GM10248 (cell line): ENCODE data around the gene RERE.
"Not testable (repeated sequence)": the region's sequence is repeated elsewhere in the genome, so short reads cannot be mapped to it uniquely, and the experiment has no call there.

ENCODE experiments used
- CTCF ChIA-PET: fragments of 300-600 bp; sonication (Branson Sonifier 250); formaldehyde crosslinking; extraction: SDS; loops from one replicate; lab custom pipeline; 2021; ENCODE audit warnings: antibody characterized with exemption; lab: Yijun Ruan, JAX
- POLR2A ChIA-PET: fragments of 350-650 bp; sonication (Branson Sonifier 250); formaldehyde crosslinking; extraction: SDS; loops from one replicate; lab custom pipeline; 2020; ENCODE audit warnings: antibody characterized with exemption; lab: Yijun Ruan, JAX
- DNase-seq: peaks from one replicate; pipeline ENCODE4 v3.0.0; 2012; ENCODE audit errors: extremely low spot score
- TF ChIP-seq, protein P1 (sequence below): IDR thresholded peaks from 2 replicates; pipeline ENCODE4 v1.5.1; 2012; ENCODE audit warnings: mild to moderate bottlenecking, low read depth; ENCODE audit errors: extremely low read depth, missing control alignments, control extremely low read depth

Gene RERE

DNA sequence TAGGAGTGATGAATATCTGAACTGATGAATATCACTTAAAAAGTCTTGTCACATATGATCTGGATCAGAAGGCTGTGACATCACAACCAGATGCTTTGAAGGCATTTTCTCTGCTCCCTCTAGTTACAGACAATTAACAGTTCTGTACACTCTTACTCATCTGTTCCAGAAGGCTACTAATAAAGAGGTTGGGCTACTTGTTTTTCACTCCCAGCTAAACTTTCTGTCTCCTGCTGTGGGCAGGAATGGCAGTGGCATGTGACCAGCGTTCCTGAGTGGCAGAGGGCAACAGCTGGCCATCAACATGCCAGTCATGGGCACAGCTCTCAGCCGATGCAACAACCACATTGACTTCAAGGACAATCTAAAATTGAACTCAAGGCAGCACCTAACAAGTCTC is 432.9 kb downstream of the RERE start:
- ChIA-PET POLR2A (no interaction called here), CTCF (no interaction called here)
- DNase-seq: no peak
- TF ChIP-seq, protein P1, sequence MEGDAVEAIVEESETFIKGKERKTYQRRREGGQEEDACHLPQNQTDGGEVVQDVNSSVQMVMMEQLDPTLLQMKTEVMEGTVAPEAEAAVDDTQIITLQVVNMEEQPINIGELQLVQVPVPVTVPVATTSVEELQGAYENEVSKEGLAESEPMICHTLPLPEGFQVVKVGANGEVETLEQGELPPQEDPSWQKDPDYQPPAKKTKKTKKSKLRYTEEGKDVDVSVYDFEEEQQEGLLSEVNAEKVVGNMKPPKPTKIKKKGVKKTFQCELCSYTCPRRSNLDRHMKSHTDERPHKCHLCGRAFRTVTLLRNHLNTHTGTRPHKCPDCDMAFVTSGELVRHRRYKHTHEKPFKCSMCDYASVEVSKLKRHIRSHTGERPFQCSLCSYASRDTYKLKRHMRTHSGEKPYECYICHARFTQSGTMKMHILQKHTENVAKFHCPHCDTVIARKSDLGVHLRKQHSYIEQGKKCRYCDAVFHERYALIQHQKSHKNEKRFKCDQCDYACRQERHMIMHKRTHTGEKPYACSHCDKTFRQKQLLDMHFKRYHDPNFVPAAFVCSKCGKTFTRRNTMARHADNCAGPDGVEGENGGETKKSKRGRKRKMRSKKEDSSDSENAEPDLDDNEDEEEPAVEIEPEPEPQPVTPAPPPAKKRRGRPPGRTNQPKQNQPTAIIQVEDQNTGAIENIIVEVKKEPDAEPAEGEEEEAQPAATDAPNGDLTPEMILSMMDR: no peak

DNA sequence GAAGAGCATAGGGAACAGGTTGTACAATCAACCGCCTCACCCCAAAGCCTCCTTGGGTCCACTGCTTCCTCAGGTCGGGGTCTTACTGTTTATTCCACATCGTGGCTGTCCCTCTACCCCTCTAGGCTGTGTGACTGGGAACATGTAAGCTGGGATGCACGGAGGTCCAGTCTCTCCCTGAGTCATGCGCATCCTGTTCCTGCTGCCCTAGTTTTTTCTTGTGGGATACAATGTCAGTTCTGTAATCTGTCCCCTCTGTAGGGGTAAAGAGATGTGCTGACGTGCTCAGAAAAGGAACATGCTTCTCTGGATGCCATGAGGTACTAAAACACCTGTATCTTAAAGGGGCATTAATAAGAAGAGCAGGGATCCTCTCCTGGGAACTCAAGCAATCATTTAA is 433.4 kb downstream of the RERE start:
- ChIA-PET CTCF (interaction anchor here (1.2 kb wide), 1 partner anchor 464 kb away, joined by 4 read pairs; no protein-coding TSS in a partner anchor), POLR2A (no interaction called here)
- no peak for DNase-seq
- TF ChIP-seq, protein P1: no peak

DNA sequence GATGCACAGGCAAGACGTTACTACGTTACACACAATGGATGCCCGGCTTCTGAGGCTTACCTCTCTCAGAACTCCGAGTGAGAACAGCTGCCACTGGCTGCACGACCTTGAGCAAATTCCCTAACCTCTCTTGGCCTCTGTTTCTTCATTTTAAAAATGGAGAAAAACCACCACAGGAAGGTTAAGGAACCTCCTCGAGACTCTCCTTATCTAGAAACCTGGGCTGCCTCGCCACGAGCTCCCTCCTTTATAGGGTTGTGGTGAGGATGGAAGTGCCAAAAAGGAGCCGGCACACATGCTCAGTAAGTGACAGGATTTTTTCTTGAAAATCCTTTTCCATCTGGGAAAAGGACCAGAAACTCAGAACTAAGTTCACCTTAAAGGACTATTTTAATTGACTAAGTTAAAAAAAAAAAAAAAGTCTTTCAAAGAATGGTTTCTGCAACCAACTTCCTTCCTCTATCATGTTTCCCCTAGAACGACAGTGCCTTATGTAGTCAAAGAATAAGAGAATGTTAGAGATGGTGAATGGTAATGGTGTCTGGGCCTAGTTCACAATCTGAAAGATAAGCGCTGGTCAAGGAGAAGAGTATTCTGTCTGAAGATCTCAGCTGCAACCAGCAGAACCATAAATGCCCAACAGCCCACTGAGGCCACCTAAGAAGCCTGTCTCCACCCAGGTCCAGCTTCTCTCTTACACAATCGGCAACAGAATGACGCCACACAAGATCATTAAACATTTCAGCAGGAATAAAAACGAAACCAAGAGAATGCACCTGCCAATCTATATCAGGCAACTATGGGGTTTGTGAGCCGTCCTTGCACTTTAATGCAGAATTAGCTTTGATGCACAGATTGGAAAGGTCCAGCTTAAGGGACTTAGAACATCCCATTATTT is 434.6 kb downstream of the RERE start:
- TF ChIP-seq, protein P1: no peak
- ChIA-PET CTCF (interaction anchor here (0.9 to 2.6 kb wide), 5 partner anchors 10 to 466 kb away, joined by 3 to 8 read pairs (median 4); no protein-coding TSS in a partner anchor), POLR2A (no interaction called here)
- no peak for DNase-seq

DNA sequence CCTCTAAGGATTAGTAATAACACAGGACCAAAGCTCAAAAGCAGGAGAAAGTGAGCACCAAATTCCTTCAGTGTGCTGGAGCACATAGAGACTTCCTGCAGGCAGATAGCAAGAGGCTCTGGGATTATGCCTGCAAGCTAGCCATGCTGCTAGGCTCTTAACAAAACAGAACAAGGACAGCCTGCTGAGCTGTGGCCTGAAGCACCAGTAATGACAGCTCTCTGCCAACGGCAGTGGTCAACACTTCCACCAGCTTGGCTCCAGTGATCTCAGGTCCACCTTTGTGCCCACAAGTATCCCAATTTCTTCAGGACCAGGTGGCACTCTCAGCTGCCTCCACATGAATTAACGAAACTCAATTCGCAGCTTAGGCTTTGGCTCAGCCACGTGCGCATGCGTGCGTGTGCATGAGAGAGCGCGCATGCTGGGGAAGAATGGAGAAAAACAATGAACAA is 435.4 kb downstream of the RERE start:
- no peak for DNase-seq
- TF ChIP-seq, protein P1: no peak
- CTCF ChIA-PET: interaction anchor here (0.9 to 2.6 kb wide), 5 partner anchors 10 to 467 kb away, joined by 3 to 8 read pairs (median 3); no protein-coding TSS in a partner anchor
- POLR2A ChIA-PET: no interaction called here

DNA sequence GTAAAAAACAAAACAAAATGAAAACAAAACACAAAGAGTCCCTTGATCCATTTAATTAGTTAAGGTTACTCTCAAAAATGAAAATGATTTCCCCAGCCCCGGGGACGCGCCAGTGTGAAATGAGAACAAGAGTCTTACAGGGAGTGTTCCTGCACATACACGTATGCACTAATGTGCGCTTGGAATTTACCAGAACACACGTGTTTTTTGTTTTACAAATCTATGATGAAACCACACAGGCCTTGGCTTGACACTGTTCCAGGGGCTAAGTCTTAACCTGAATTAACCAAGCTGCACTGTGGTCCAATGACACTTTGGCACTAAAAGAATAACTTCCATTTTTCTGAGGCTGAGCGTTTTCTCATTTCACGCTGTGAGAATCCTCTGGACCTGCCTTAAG is 435.8 kb downstream of the RERE start:
- POLR2A ChIA-PET: no interaction called here
- TF ChIP-seq, protein P1: no peak
- CTCF ChIA-PET: interaction anchor here (0.9 to 2.6 kb wide), 5 partner anchors 9 to 467 kb away, joined by 3 to 8 read pairs (median 3); no protein-coding TSS in a partner anchor
- no peak for DNase-seq

DNA sequence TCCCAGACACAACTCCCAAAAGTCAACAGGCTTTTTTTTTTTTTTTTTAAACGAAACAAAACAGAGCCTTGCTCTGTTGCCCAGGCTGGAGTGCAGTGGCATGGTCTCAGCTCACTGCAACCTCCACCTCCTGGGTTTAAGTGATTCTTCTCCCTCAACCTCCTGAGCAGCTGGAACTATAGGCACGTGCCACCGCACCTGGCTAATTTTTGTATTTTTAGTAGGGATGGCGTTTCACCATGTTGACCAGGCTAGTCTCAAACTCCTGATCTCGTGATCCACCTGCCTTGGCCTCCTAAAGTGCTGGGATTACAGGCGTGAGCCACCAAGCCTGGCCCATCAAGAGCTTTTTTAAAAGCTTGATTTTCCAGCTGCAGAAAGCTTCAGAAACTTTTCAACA is 437.1 kb downstream of the RERE start:
- POLR2A ChIA-PET, DNase-seq: not testable (repeated sequence)
- CTCF ChIA-PET: interaction anchor here (1.2 to 2.6 kb wide), 3 partner anchors 10 to 17 kb away, joined by 3 to 8 read pairs (median 3); no protein-coding TSS in a partner anchor
